Measurements from ENCODE around the gene TTC9B.

The TTC9B gene

GRCh38 chr19:40217934-40218890 is at the start of gene TTC9B:
TSS of gene TTC9B (minus strand) at chr19:40218384. CDS start at chr19:40218381, 3 bp downstream.
- DNase-seq (ENCODE audit: low read depth in 1 of 2, low spot score in 1 of 2): no peak

- DNase-seq (ENCODE audit: low read depth in 1 of 2, low spot score in 1 of 2): no peak
Observed at GRCh38 chr19:40267601-40267997, 49.4 kb upstream of the TTC9B start.

- no peak for DNase-seq (ENCODE audit: low read depth in 1 of 2, low spot score in 1 of 2)
Observed at GRCh38 chr19:40266912-40267600, 48.9 kb upstream of the TTC9B start.

GRCh38 chr19:40266119-40266518 is 47.9 kb upstream of the TTC9B start:
- DNase-seq (ENCODE audit: low read depth in 1 of 2, low spot score in 1 of 2): no peak

GRCh38 chr19:40265763-40266099 is 47.5 kb upstream of the TTC9B start:
- DNase-seq (ENCODE audit: low read depth in 1 of 2, low spot score in 1 of 2): no peak

GRCh38 chr19:40265055-40265762 is 47.0 kb upstream of the TTC9B start:
- no peak for DNase-seq (ENCODE audit: low read depth in 1 of 2, low spot score in 1 of 2)

- no peak for DNase-seq (ENCODE audit: low read depth in 1 of 2, low spot score in 1 of 2)
Observed at GRCh38 chr19:40264314-40265054, 46.3 kb upstream of the TTC9B start.

GRCh38 chr19:40263440-40264313 is 45.5 kb upstream of the TTC9B start:
- no peak for DNase-seq (ENCODE audit: low read depth in 1 of 2, low spot score in 1 of 2)

GRCh38 chr19:40262422-40262821 is 44.2 kb upstream of the TTC9B start:
- DNase-seq (ENCODE audit: low read depth in 1 of 2, low spot score in 1 of 2): no peak

GRCh38 chr19:40261631-40262030 is 43.4 kb upstream of the TTC9B start:
- no peak for DNase-seq (ENCODE audit: low read depth in 1 of 2, low spot score in 1 of 2)

- no peak for DNase-seq (ENCODE audit: low read depth in 1 of 2, low spot score in 1 of 2)
Observed at GRCh38 chr19:40257096-40257517, 38.9 kb upstream of the TTC9B start.

- DNase-seq (ENCODE audit: low read depth in 1 of 2, low spot score in 1 of 2): no peak
Observed at GRCh38 chr19:40256512-40256911, 38.3 kb upstream of the TTC9B start.

GRCh38 chr19:40255619-40256166 is 37.5 kb upstream of the TTC9B start:
- DNase-seq (ENCODE audit: low read depth in 1 of 2, low spot score in 1 of 2): no peak

- DNase-seq (ENCODE audit: low read depth in 1 of 2, low spot score in 1 of 2): no peak
Observed at GRCh38 chr19:40254714-40255418, 36.7 kb upstream of the TTC9B start.

- no peak for DNase-seq (ENCODE audit: low read depth in 1 of 2, low spot score in 1 of 2)
Observed at GRCh38 chr19:40253611-40254092, 35.5 kb upstream of the TTC9B start.

- DNase-seq (ENCODE audit: low read depth in 1 of 2, low spot score in 1 of 2): no peak
Observed at GRCh38 chr19:40252395-40252794, 34.2 kb upstream of the TTC9B start.

GRCh38 chr19:40251991-40252390 is 33.8 kb upstream of the TTC9B start:
- DNase-seq (ENCODE audit: low read depth in 1 of 2, low spot score in 1 of 2): no peak

GRCh38 chr19:40251244-40251643 is 33.1 kb upstream of the TTC9B start:
- no peak for DNase-seq (ENCODE audit: low read depth in 1 of 2, low spot score in 1 of 2)

GRCh38 chr19:40249781-40250180 is 31.6 kb upstream of the TTC9B start:
- no peak for DNase-seq (ENCODE audit: low read depth in 1 of 2, low spot score in 1 of 2)

All from activated CD4-positive, alpha-beta T cell treated with anti-CD3 and anti-CD28 coated beads, Interleukin-2, amount 50 U/mL, for 24 hours (primary cell).